Measurements from ENCODE around the gene CDK5RAP2.

- no peak for TF ChIP-seq CTCF (conservative IDR thresholded peaks at IDR 0.05; ENCODE audit: low read length)
- TF ChIP-seq EZH2phosphoT487 (IDR thresholded peaks at IDR 0.05; ENCODE audit: borderline replicate concordance): no peak
These were observed 177.0 kb downstream of the CDK5RAP2 start for GRCh38 chr9:120402741-120403542.
